Endodermal cell (in vitro differentiated cells): ENCODE results near the gene RNF32. TPM values are rescaled to one million over a fixed set of nuclear protein-coding genes. Genes with fewer than 3 reads are reported as not detected.

Experiments
- DNase-seq: peaks from one replicate; pipeline ENCODE4 v3.0.0-alpha.2; 2017
- H3K27ac ChIP-seq: 2 replicates; pipeline ENCODE4 v1.5.1; 2013; ENCODE audit warnings: mild to moderate bottlenecking, low read depth, low read length, moderate library complexity
- H3K27me3 ChIP-seq: 2 replicates; pipeline ENCODE4 v1.6.1; 2013; ENCODE audit warnings: mild to moderate bottlenecking, low read length, moderate library complexity; ENCODE audit not compliant: insufficient read depth, control insufficient read depth, poor library complexity, severe bottlenecking
- H3K36me3 ChIP-seq: 2 replicates; pipeline ENCODE4 v1.7.0; 2013; ENCODE audit warnings: mild to moderate bottlenecking, low read length, moderate library complexity; ENCODE audit not compliant: control insufficient read depth, insufficient read depth
- H3K4me1 ChIP-seq: one replicate; pipeline ENCODE4 v1.7.0; 2013; ENCODE audit warnings: low read length; ENCODE audit not compliant: control insufficient read depth, insufficient read depth
- H3K4me3 ChIP-seq: 2 replicates; pipeline ENCODE4 v1.5.1; 2013; ENCODE audit warnings: mild to moderate bottlenecking, low read length, moderate library complexity
- H3K9ac ChIP-seq: 2 replicates; pipeline ENCODE4 v1.6.1; 2013; ENCODE audit warnings: mild to moderate bottlenecking, low read length, moderate library complexity; ENCODE audit not compliant: poor library complexity, severe bottlenecking; ENCODE audit errors: extremely low read depth
- H3K9me3 ChIP-seq: 2 replicates; pipeline ENCODE4 v1.6.1; 2013; ENCODE audit warnings: mild to moderate bottlenecking, low read length, moderate library complexity; ENCODE audit not compliant: control insufficient read depth
- H3K27ac Mint-ChIP-seq: 2 replicates; pipeline ENCODE4 v1.8.0; 2020; ENCODE audit warnings: mixed read lengths
- H3K27me3 Mint-ChIP-seq: 2 replicates; pipeline ENCODE4 v1.8.0; 2021; ENCODE audit warnings: mild to moderate bottlenecking, mixed read lengths; ENCODE audit not compliant: insufficient read depth
- H3K36me3 Mint-ChIP-seq: 2 replicates; pipeline ENCODE4 v1.8.0; 2020; ENCODE audit warnings: low read depth, mixed read lengths
- H3K4me1 Mint-ChIP-seq: 2 replicates; pipeline ENCODE4 v1.8.0; 2020; ENCODE audit warnings: mixed read lengths
- H3K4me3 Mint-ChIP-seq: 2 replicates; pipeline ENCODE4 v1.8.0; 2020; ENCODE audit warnings: mild to moderate bottlenecking, moderate library complexity, mixed read lengths
- H3K9me3 Mint-ChIP-seq: 2 replicates; pipeline ENCODE4 v1.8.0; 2020; ENCODE audit warnings: mild to moderate bottlenecking, mixed read lengths
- WGBS, 2 experiments: methylation state at CpG; one replicate each; pipeline versions ENCODE4 v1.1.5 to v1.1.7; 2013; ENCODE audit warnings: missing lambda C conversion rate in 2 of 2, mixed read lengths in 1 of 2; ENCODE audit not compliant: insufficient coverage in 1 of 2, insufficient read length in 1 of 2; 5-methylcytosine and 5-hydroxymethylcytosine counted together
- total RNA-seq, 2 donors: library from RNA; stranded (reverse); fragmentation: NEBNext Ultra II Directional in 1 of 2; extraction: Animal tissue kit (Norgen Biotek cat#: 25700) in 1 of 2; gene quantifications; 2 replicates in 1 of 2; 3 replicates in 1 of 2; pipeline ENCODE4 v1.2.1, GENCODE V29; 2021
- TF ChIP-seq, protein P1 (sequence below): fragments of 200-600 bp; sonication (generic); conservative IDR thresholded peaks from 2 replicates; pipeline ENCODE4 v1.5.0; 2021; ENCODE audit warnings: antibody characterized with exemption, mild to moderate bottlenecking

The RNF32 gene
- total RNA-seq, 2 donors from 2014 or later = 1.1 to 2.5 TPM

DNA sequence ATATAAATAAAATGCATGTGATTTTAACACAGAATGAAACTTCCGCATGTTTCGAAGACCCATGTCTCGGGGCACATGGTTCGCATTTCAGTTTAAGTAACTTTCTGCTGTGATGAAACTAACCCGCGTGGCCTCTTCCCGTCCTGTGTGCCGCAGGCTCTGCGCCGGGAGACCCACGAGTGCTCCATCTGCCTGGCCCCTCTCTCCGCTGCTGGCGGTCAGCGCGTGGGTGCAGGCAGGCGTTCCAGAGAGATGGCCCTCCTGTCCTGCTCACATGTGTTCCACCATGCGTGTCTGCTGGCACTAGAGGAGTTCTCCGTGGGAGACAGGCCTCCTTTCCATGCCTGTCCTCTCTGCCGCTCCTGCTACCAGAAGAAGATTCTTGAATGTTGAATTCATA, 35.7 kb downstream of the RNF32 start:
- DNase-seq = no peak

DNA sequence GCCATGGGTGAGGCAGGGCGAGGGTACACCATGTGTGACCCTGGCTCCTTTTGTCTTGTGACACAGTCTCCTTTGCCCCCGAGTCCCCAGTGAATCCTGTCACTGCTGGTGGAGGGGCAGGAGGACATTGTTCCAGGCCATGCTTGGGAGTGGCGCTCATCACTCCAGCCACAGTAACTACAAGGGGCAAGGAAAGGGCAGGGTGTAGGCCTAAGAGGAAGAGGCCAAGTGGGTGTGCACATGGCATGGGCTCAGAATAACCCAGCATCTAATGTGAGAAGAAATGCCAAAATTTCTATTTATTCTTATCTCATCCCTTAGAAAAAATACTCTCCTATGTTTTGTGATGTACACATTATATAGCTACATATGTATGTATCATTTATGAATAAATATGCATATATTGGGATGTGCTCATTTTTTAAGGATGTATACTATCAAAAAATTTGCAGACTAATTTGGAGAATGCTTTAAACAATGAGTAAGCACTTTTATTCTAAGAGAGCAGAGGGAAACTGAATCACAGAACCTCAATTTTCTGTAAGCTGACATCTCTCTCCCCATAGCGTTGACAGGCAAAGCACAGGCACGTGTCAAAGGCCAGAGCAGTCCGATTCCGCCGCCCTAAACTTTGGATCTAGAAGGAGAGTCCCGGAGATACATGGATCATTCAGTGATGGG, 36.9 kb downstream of the RNF32 start:
- Histone ChIP-seq H3K27me3 (no peaks in the 10 kb centered on the region), H3K27ac (no peak overlapping the region), H3K9me3 (no peaks in the 10 kb centered on the region), H3K9ac (no peak overlapping the region), H3K4me3 (no peak overlapping the region), H3K4me1 (peaks cover 4% of the 10 kb centered on the region), H3K36me3 (peaks cover 72% of the 10 kb centered on the region)
- Mint-ChIP-seq H3K4me3 (no peak overlapping the region), H3K4me1 (peaks cover 14% of the 10 kb centered on the region), H3K27me3 (no peaks in the 10 kb centered on the region), H3K9me3 (no peaks in the 10 kb centered on the region), H3K27ac (no peak overlapping the region), H3K36me3 (peaks cover 54% of the 10 kb centered on the region)
- no peak for DNase-seq
- 95% methylated on average over 8 to 9 of the region's 9 CpGs for WGBS, 2 experiments
- TF ChIP-seq, protein P1, sequence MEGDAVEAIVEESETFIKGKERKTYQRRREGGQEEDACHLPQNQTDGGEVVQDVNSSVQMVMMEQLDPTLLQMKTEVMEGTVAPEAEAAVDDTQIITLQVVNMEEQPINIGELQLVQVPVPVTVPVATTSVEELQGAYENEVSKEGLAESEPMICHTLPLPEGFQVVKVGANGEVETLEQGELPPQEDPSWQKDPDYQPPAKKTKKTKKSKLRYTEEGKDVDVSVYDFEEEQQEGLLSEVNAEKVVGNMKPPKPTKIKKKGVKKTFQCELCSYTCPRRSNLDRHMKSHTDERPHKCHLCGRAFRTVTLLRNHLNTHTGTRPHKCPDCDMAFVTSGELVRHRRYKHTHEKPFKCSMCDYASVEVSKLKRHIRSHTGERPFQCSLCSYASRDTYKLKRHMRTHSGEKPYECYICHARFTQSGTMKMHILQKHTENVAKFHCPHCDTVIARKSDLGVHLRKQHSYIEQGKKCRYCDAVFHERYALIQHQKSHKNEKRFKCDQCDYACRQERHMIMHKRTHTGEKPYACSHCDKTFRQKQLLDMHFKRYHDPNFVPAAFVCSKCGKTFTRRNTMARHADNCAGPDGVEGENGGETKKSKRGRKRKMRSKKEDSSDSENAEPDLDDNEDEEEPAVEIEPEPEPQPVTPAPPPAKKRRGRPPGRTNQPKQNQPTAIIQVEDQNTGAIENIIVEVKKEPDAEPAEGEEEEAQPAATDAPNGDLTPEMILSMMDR = no peak

More for the DNA sequence above, 35.7 kb downstream of the RNF32 start:
- no peak overlapping the region for H3K9ac ChIP-seq
- Mint-ChIP-seq H3K4me3 (no peak overlapping the region), H3K36me3 (peaks cover 45% of the 10 kb centered on the region), H3K27me3 (no peaks in the 10 kb centered on the region), H3K4me1 (peaks cover 14% of the 10 kb centered on the region), H3K27ac (no peak overlapping the region), H3K9me3 (no peaks in the 10 kb centered on the region)
- H3K36me3 ChIP-seq = peaks cover 69% of the 10 kb centered on the region
- H3K27me3 ChIP-seq = no peaks in the 10 kb centered on the region
- H3K9me3 ChIP-seq = no peaks in the 10 kb centered on the region
- no peak overlapping the region for H3K27ac ChIP-seq
- TF ChIP-seq, protein P1 = no peak
- peaks cover 4% of the 10 kb centered on the region for H3K4me1 ChIP-seq
- no peak overlapping the region for H3K4me3 ChIP-seq
- 86 to 89% methylated on average over 18 to 19 of the region's 19 CpGs for WGBS, 2 experiments

DNA sequence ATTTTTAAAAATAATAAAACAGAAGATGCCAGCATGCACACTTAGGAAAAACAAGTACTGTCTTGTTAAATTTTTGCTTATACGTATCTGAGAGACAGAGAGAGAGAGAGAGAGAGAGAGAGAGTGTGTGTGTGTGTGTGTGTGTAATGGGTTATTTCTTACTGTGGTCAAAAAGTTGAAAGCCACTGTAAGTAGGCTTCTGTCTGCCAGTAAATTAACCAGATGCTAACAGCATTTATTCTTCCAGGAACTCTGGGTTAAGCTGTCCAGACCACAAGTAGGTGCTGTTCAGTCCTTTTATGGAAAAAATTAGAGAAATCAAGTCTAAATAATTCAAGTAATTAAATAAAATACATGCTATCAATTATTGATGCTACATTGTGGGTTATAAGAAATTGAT, 39.7 kb downstream of the RNF32 start:
- no peak overlapping the region for H3K27ac ChIP-seq
- H3K36me3 ChIP-seq = peaks cover 78% of the 10 kb centered on the region
- H3K9me3 Mint-ChIP-seq = no peaks in the 10 kb centered on the region
- no peaks in the 10 kb centered on the region for H3K9me3 ChIP-seq
- no peak overlapping the region for H3K4me3 Mint-ChIP-seq
- H3K4me3 ChIP-seq = no peak overlapping the region
- H3K27me3 Mint-ChIP-seq = no peaks in the 10 kb centered on the region
- 97 to 100% methylated on average over 1 of the region's 1 CpG for WGBS, 2 experiments
- peaks cover 2% of the 10 kb centered on the region for H3K4me1 ChIP-seq
- DNase-seq = no peak
- TF ChIP-seq, protein P1 = no peak
- H3K27me3 ChIP-seq = no peaks in the 10 kb centered on the region
- H3K4me1 Mint-ChIP-seq = no peaks in the 10 kb centered on the region
- no peak overlapping the region for H3K27ac Mint-ChIP-seq
- H3K36me3 Mint-ChIP-seq = peaks cover 58% of the 10 kb centered on the region
- no peak overlapping the region for H3K9ac ChIP-seq
